Muscle of leg (tissue), 11 donors: ENCODE data around the gene CTBP2. TPM values are rescaled to one million over a fixed set of nuclear protein-coding genes. Genes with fewer than 3 reads are reported as not detected.
"Not testable (repeated sequence)": the region's sequence is repeated elsewhere in the genome, so short reads cannot be mapped to it uniquely, and the experiment has no call there.

Experiments
- DNase-seq: peaks from one replicate; pipeline ENCODE4 v3.0.0; 2013
- H3K27ac ChIP-seq: one replicate; pipeline ENCODE4 v1.5.1; 2013; ENCODE audit warnings: mild to moderate bottlenecking, low read length, control low read depth
- H3K27me3 ChIP-seq: one replicate; pipeline ENCODE4 v1.6.1; 2013; ENCODE audit warnings: low read length; ENCODE audit not compliant: control insufficient read depth, insufficient read depth
- H3K36me3 ChIP-seq: one replicate; pipeline ENCODE4 v1.6.1; 2013; ENCODE audit warnings: low read length; ENCODE audit not compliant: control insufficient read depth, insufficient read depth
- H3K4me1 ChIP-seq: one replicate; pipeline ENCODE4 v1.6.1; 2013; ENCODE audit warnings: low read length; ENCODE audit not compliant: control insufficient read depth, insufficient read depth
- H3K4me3 ChIP-seq: one replicate; pipeline ENCODE4 v1.5.1; 2013; ENCODE audit warnings: low read length, control low read depth
- H3K9me3 ChIP-seq: replicated peaks from 2 replicates; pipeline ENCODE4 v1.6.1; 2013; ENCODE audit warnings: low read depth, low read length; ENCODE audit not compliant: control insufficient read depth
- WGBS: methylation state at CpG from one replicate; pipeline ENCODE4 v1.1.5; 2013; ENCODE audit warnings: missing lambda C conversion rate; ENCODE audit not compliant: insufficient coverage; 5-methylcytosine and 5-hydroxymethylcytosine counted together
- polyA plus RNA-seq, 8 donors: library from polyadenylated mRNA; unstranded; fragments of 120-200 nt; gene quantifications; one replicate each; pipeline versions ENCODE4 v1.2.1 to v1.2.3, GENCODE V29; 2013; ENCODE audit warnings: inconsistent platforms in 1 of 8, low replicate concordance in 1 of 8; ENCODE audit not compliant: insufficient read length in 8 of 8, insufficient read depth in 1 of 8
- total RNA-seq: library from RNA; stranded (reverse); fragments of 120-200 nt; gene quantifications from one replicate; pipeline ENCODE4 v1.2.4, GENCODE V29; 2013

The CTBP2 gene
- total and polyA plus RNA-seq, 9 donors = 32.4 to 50.2 (median 41.0) TPM

- Histone ChIP-seq H3K36me3 (no peaks in the 10 kb centered on the region), H3K4me1 (no peaks in the 10 kb centered on the region), H3K27me3 (peaks cover 2% of the 10 kb centered on the region), H3K4me3 (no peak overlapping the region), H3K9me3 (no peaks in the 10 kb centered on the region), H3K27ac (no peak overlapping the region)
- WGBS = 75% methylated on average over 5 of the region's 8 CpGs
- DNase-seq = no peak
Measured at GRCh38 chr10:125189162-125189561, 28.8 kb upstream of the CTBP2 start.

GRCh38 chr10:125187238-125188194 lies 27.2 kb upstream of the CTBP2 start:
- H3K36me3 ChIP-seq = no peaks in the 10 kb centered on the region
- 62% methylated on average over 5 of the region's 6 CpGs for WGBS
- no peak overlapping the region for H3K4me3 ChIP-seq
- no peak for DNase-seq
- H3K27ac ChIP-seq = no peak overlapping the region
- no peaks in the 10 kb centered on the region for H3K9me3 ChIP-seq
- no peaks in the 10 kb centered on the region for H3K4me1 ChIP-seq
- H3K27me3 ChIP-seq = peaks cover 2% of the 10 kb centered on the region

GRCh38 chr10:125186431-125187170 lies 26.2 kb upstream of the CTBP2 start:
- H3K4me3 ChIP-seq = no peak overlapping the region
- DNase-seq = no peak
- no peaks in the 10 kb centered on the region for H3K36me3 ChIP-seq
- H3K27me3 ChIP-seq = peaks cover 2% of the 10 kb centered on the region
- H3K4me1 ChIP-seq = no peaks in the 10 kb centered on the region
- no peak overlapping the region for H3K27ac ChIP-seq
- 70% methylated on average over 12 of the region's 18 CpGs for WGBS
- H3K9me3 ChIP-seq = no peaks in the 10 kb centered on the region

- H3K27ac ChIP-seq, DNase-seq, H3K27me3 ChIP-seq, H3K36me3 ChIP-seq, H3K4me3 ChIP-seq, H3K9me3 ChIP-seq, H3K4me1 ChIP-seq: not testable (repeated sequence)
- WGBS = no CpG with 5 or more reads among the region's 3 CpGs
Measured at GRCh38 chr10:125179107-125179506, 18.7 kb upstream of the CTBP2 start.

- Histone ChIP-seq H3K4me3 (no peak overlapping the region), H3K36me3 (no peaks in the 10 kb centered on the region), H3K4me1 (no peaks in the 10 kb centered on the region), H3K27ac (no peak overlapping the region), H3K27me3 (peaks cover 8% of the 10 kb centered on the region), H3K9me3 (no peaks in the 10 kb centered on the region)
- WGBS = 65% methylated on average over 6 of the region's 14 CpGs
- DNase-seq = no peak
Measured at GRCh38 chr10:125177641-125178640, 17.6 kb upstream of the CTBP2 start.

- Histone ChIP-seq H3K4me3 (no peak overlapping the region), H3K4me1 (no peaks in the 10 kb centered on the region), H3K9me3 (no peaks in the 10 kb centered on the region), H3K36me3 (no peaks in the 10 kb centered on the region), H3K27me3 (peaks cover 8% of the 10 kb centered on the region), H3K27ac (no peak overlapping the region)
- WGBS = 84% methylated on average over 6 of the region's 8 CpGs
- no peak for DNase-seq
Measured at GRCh38 chr10:125175807-125176206, 15.4 kb upstream of the CTBP2 start.

GRCh38 chr10:125174360-125174759 lies 14.0 kb upstream of the CTBP2 start:
- Histone ChIP-seq H3K4me1 (no peaks in the 10 kb centered on the region), H3K27me3 (peaks cover 8% of the 10 kb centered on the region), H3K27ac (no peak overlapping the region), H3K4me3 (no peak overlapping the region), H3K9me3 (no peaks in the 10 kb centered on the region), H3K36me3 (no peaks in the 10 kb centered on the region)
- 23% methylated on average over 5 of the region's 9 CpGs for WGBS
- DNase-seq = no peak

GRCh38 chr10:125172694-125173093 lies 12.3 kb upstream of the CTBP2 start:
- Histone ChIP-seq H3K4me3 (no peak overlapping the region), H3K27ac (no peak overlapping the region), H3K27me3 (peaks cover 8% of the 10 kb centered on the region), H3K4me1 (no peaks in the 10 kb centered on the region), H3K36me3 (no peaks in the 10 kb centered on the region), H3K9me3 (no peaks in the 10 kb centered on the region)
- WGBS = 94% methylated on average over 7 of the region's 9 CpGs
- DNase-seq = no peak

GRCh38 chr10:125171402-125172306 lies 11.3 kb upstream of the CTBP2 start:
- Histone ChIP-seq H3K27me3 (peaks cover 8% of the 10 kb centered on the region), H3K4me1 (no peaks in the 10 kb centered on the region), H3K4me3 (no peak overlapping the region), H3K27ac (no peak overlapping the region), H3K36me3 (no peaks in the 10 kb centered on the region), H3K9me3 (no peaks in the 10 kb centered on the region)
- 84% methylated on average over 6 of the region's 12 CpGs for WGBS
- DNase-seq = no peak
